Right lobe of liver (tissue), 6 donors: ENCODE measurements around the gene TMEM271. TPM values are rescaled to one million over a fixed set of nuclear protein-coding genes. Genes with fewer than 3 reads are reported as not detected.

Source experiments
- ATAC-seq, 4 donors: fragments of 200-7000 bp; cut with Tn5 transposase; one replicate each; pipeline ENCODE4 v1.9.1; 2020; ENCODE audit warnings: mild to moderate bottlenecking in 4 of 4, moderate library complexity in 4 of 4
- DNase-seq, 3 donors: peaks; one replicate each; pipeline ENCODE4 v3.0.0-alpha.2; 2020
- H3K27ac ChIP-seq, 3 donors: fragments of 200-600 bp; one replicate each; pipeline ENCODE4 v1.8.0; 2022
- H3K27me3 ChIP-seq, 2 donors: fragments of 200-600 bp; one replicate each; pipeline ENCODE4 v1.8.0; 2022
- H3K36me3 ChIP-seq, 4 donors: fragments of 200-600 bp; sonication (generic) in 1 of 4; one replicate each; pipeline versions ENCODE4 v1.5.1 to v1.8.0; 2017 to 2022; ENCODE audit warnings: control low read depth in 1 of 4
- H3K4me1 ChIP-seq, 4 donors: fragments of 200-600 bp; sonication (generic) in 1 of 4; one replicate each; pipeline versions ENCODE4 v1.5.1 to v1.8.0; 2017 to 2022; ENCODE audit warnings: control low read depth in 1 of 4
- H3K4me3 ChIP-seq, 3 donors: fragments of 200-600 bp; one replicate each; pipeline ENCODE4 v1.8.0; 2022
- H3K9me3 ChIP-seq, 4 donors: fragments of 200-600 bp; sonication (generic) in 1 of 4; one replicate each; pipeline versions ENCODE4 v1.5.1 to v1.8.0; 2017 to 2022; ENCODE audit warnings: control low read depth in 1 of 4
- CTCF ChIP-seq, 4 donors: fragments of 200-600 bp in 3 of 4; fragments of 450-650 bp in 1 of 4; IDR thresholded peaks; one replicate each; pipeline versions ENCODE4 v1.5.1 to v1.8.0; 2016 to 2022; ENCODE audit warnings: antibody characterized with exemption in 4 of 4, mild to moderate bottlenecking in 2 of 4
- POLR2A ChIP-seq: fragments of 450-650 bp; IDR thresholded peaks from one replicate; pipeline ENCODE4 v1.6.1; 2017; ENCODE audit warnings: antibody characterized with exemption, mild to moderate bottlenecking
- WGBS: methylation state at CpG from one replicate; pipeline ENCODE4 v1.1.6; 2018; ENCODE audit warnings: low coverage, low lambda C conversion rate; ENCODE audit not compliant: insufficient coverage; ENCODE audit errors: missing lambda C conversion rate; 5-methylcytosine and 5-hydroxymethylcytosine counted together
- intact Hi-C, 2 donors: fragments of 100-400 bp; cut with DNase I; formaldehyde crosslinking; loops; one replicate each; pipeline versions ENCODE4 v1.11.2 to v1.14.1; 2022
- total RNA-seq, 6 experiments: library from RNA; depleted of rRNA in 2 of 6; stranded (reverse); fragments of >200 nt in 2 of 6; fragmentation: NEBNext Ultra II Directional in 3 of 6; extraction: Animal tissue kit (Norgen Biotek cat#: 25700) in 3 of 6; gene quantifications; one replicate each; pipeline versions ENCODE4 v1.1.0 to v1.2.4, GENCODE V29; 2016 to 2023
- donor health status: DM: no; HTN: yes; CAD: no.
- donor health status: DM: no; HTN: no; CAD: no.
- donor health status: DM: no; HTN: no; CAD: no.
- donor health status: DM: no; HTN: yes; CAD: no.
- donor health status: DM: no; HTN: yes; CAD: no.

TMEM271 gene
- total RNA-seq, 6 experiments from 2014 or later: not detected

DNA sequence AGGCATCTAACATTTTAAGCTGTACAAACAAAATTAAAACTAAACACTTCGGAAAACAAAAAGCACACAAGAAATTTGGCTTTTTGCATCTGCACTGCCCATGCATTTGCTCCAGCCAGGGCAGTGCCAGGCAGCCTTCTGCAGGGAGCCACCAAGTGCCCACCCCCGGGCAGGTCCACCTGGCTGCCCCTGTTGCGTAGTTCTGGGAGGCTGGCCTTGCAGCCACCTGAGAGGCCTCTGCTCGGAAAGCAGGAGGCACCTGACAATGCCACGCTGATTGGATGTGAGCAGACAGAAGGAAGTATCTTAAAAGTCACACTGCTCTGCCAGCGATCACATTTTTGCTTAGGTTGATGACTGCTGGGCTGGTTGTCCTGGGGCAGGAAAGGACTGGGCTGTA lies 3.5 kb downstream of the TMEM271 start:
- ATAC-seq (no peak), DNase-seq (no peak)
- TF ChIP-seq POLR2A (no peak), CTCF (IDR thresholded peaks at IDR 0.05) (no peak)
- intact Hi-C loops: no loop called here
- H3K36me3 ChIP-seq: no peaks in the 10 kb centered on the region
- H3K4me3 ChIP-seq: no peak overlapping the region
- no peak overlapping the region for H3K27ac ChIP-seq
- H3K4me1 ChIP-seq: no peaks in the 10 kb centered on the region
- 58% methylated on average over 3 of the region's 6 CpGs for WGBS
- no peaks in the 10 kb centered on the region for H3K9me3 ChIP-seq
- peaks cover 6 to 11% of the 10 kb centered on the region in 2 donors for H3K27me3 ChIP-seq

- WGBS: 67% methylated on average over 27 of the region's 29 CpGs
- no peak for DNase-seq
Observed at GRCh38 chr4:571838-572572, 4.1 kb downstream of the TMEM271 start.

DNA sequence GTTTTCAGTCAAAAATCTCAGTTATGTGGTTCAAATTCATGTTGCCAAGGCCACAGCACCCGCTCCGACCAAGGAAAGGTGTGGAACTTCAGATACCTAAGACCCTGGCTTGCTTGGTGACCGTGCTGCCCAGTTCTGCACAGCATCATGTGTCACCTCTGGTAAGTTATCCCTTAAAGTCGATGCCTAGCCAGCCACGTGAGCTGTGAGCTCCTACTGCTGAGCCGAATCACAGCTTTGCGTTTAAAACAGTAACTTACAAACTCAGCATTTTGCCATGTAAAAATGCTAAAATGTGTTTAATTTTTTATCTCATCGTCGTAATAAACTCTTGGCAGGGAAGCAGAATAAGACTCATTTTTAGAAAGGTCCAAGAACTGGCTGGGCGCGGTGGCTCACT lies 5.3 kb downstream of the TMEM271 start:
- no peak for TF ChIP-seq CTCF (IDR thresholded peaks at IDR 0.05)
- no peak for TF ChIP-seq POLR2A

More at GRCh38 chr4:571838-572572, 4.1 kb downstream of the TMEM271 start:
- no peaks in the 10 kb centered on the region for H3K36me3 ChIP-seq
- peaks cover 6% of the 10 kb centered on the region in 2 donors for H3K27me3 ChIP-seq
- intact Hi-C loops: no loop called here
- ATAC-seq: no peak
- H3K27ac ChIP-seq: no peak overlapping the region
- no peak overlapping the region for H3K4me3 ChIP-seq
- H3K4me1 ChIP-seq: no peaks in the 10 kb centered on the region
- no peaks in the 10 kb centered on the region for H3K9me3 ChIP-seq
- no peak for TF ChIP-seq CTCF (IDR thresholded peaks at IDR 0.05)
- TF ChIP-seq POLR2A: no peak

GRCh38 chr4:569958-570667 lies 6.0 kb downstream of the TMEM271 start:
- no peak for DNase-seq
- ATAC-seq: no peak
- TF ChIP-seq CTCF (IDR thresholded peaks at IDR 0.05) (no peak), POLR2A (no peak)
- Histone ChIP-seq H3K4me3 (no peak overlapping the region), H3K27me3 (peaks cover 6% of the 10 kb centered on the region in 2 donors), H3K9me3 (no peaks in the 10 kb centered on the region), H3K36me3 (no peaks in the 10 kb centered on the region), H3K27ac (no peak overlapping the region), H3K4me1 (no peaks in the 10 kb centered on the region)
- 54% methylated on average over 6 of the region's 17 CpGs for WGBS
- intact Hi-C loops: no loop called here

More for the DNA sequence above, 5.3 kb downstream of the TMEM271 start:
- intact Hi-C loops: no loop called here
- Histone ChIP-seq H3K9me3 (no peaks in the 10 kb centered on the region), H3K4me3 (no peak overlapping the region), H3K27ac (no peak overlapping the region), H3K4me1 (no peaks in the 10 kb centered on the region), H3K27me3 (peaks cover 6% of the 10 kb centered on the region in 2 donors), H3K36me3 (no peaks in the 10 kb centered on the region)
- no peak for ATAC-seq
- 68% methylated on average over 11 of the region's 11 CpGs for WGBS
- DNase-seq: no peak
